Lung (tissue), 12 donors: ENCODE results near the gene ZNF106. TPM values are rescaled to one million over a fixed set of nuclear protein-coding genes. Genes with fewer than 3 reads are reported as not detected.

Source experiments
- ATAC-seq: fragments of 200-7000 bp; cut with Tn5 transposase; one replicate; pipeline ENCODE4 v1.9.1; 2020; ENCODE audit warnings: moderate number of reproducible peaks; ENCODE audit not compliant: insufficient read depth, low FRiP score
- DNase-seq, 3 donors: peaks; one replicate each; pipeline ENCODE4 v3.0.0-alpha.2; 2013 to 2017
- H3K27ac ChIP-seq, 2 donors: one replicate each; pipeline ENCODE4 v1.5.1; 2013; ENCODE audit warnings: mild to moderate bottlenecking in 2 of 2, moderate library complexity in 2 of 2, control low read depth in 1 of 2, inconsistent platforms in 1 of 2, low read depth in 1 of 2, low read length in 1 of 2
- H3K27me3 ChIP-seq, 3 donors: one replicate each; pipeline ENCODE4 v1.5.1; 2013; ENCODE audit warnings: low read length in 2 of 3; ENCODE audit not compliant: control insufficient read depth in 3 of 3, insufficient read depth in 3 of 3
- H3K36me3 ChIP-seq, 4 donors: one replicate each; pipeline ENCODE4 v1.5.1; 2013; ENCODE audit warnings: low read length in 4 of 4, mild to moderate bottlenecking in 1 of 4, moderate library complexity in 1 of 4; ENCODE audit not compliant: control insufficient read depth in 4 of 4, insufficient read depth in 4 of 4
- H3K4me1 ChIP-seq, 5 donors: one replicate each; pipeline ENCODE4 v1.5.1; 2013; ENCODE audit warnings: low read length in 5 of 5, mild to moderate bottlenecking in 2 of 5, moderate library complexity in 1 of 5; ENCODE audit not compliant: control insufficient read depth in 5 of 5, insufficient read depth in 5 of 5
- H3K4me3 ChIP-seq: one replicate; pipeline ENCODE4 v1.5.1; 2013; ENCODE audit warnings: mild to moderate bottlenecking, control low read depth, moderate library complexity
- H3K9ac ChIP-seq, 2 donors: one replicate each; pipeline ENCODE4 v1.5.1; 2013; ENCODE audit warnings: low read length in 2 of 2, control low read depth in 1 of 2; ENCODE audit not compliant: insufficient read depth in 1 of 2
- H3K9me3 ChIP-seq, 4 donors: one replicate each; pipeline ENCODE4 v1.5.1; 2013; ENCODE audit warnings: low read length in 3 of 4, mild to moderate bottlenecking in 1 of 4, moderate library complexity in 1 of 4; ENCODE audit not compliant: control insufficient read depth in 4 of 4, insufficient read depth in 3 of 4
- CTCF ChIP-seq: IDR thresholded peaks from 2 replicates; pipeline ENCODE4 v1.5.1; 2012; ENCODE audit warnings: mild to moderate bottlenecking; ENCODE audit errors: control extremely low read depth, extremely low read depth
- WGBS, 2 donors: extraction: QIAGEN DNeasy Blood & Tissue Kit; methylation state at CpG; one replicate each; pipeline ENCODE4 v1.1.7; 2013; 5-methylcytosine and 5-hydroxymethylcytosine counted together
- polyA plus RNA-seq, 2 donors: library from polyadenylated mRNA; stranded (reverse); fragments of 200-250 nt; gene quantifications; one replicate each; pipeline ENCODE4 v1.2.1, GENCODE V29; 2013
- total RNA-seq, 2 donors: library from RNA; depleted of rRNA in 1 of 2; stranded (reverse); fragments of >200 nt in 1 of 2; gene quantifications; one replicate each; pipeline ENCODE4 v1.2.1, GENCODE V29; 2014 to 2021
- donor health status: control.
- donor health status: control.
- donor health status: Bipolar disorder and iron deficiency.
- donor health status: healthy.
- donor health status: DM: yes; HTN: yes; CAD: no.

Gene ZNF106
- total and polyA plus RNA-seq, 4 donors = 10.9 to 67.5 (median 41.2) TPM

GRCh38 chr15:42401544-42402454, 89.1 kb downstream of the ZNF106 start:
- Histone ChIP-seq H3K4me3 (no peak overlapping the region), H3K36me3 (peaks cover 0 to 27% (median 1%) of the 10 kb centered on the region in 4 donors), H3K9me3 (no peaks in the 10 kb centered on the region), H3K9ac (no peak overlapping the region), H3K27me3 (no peaks in the 10 kb centered on the region), H3K27ac (no peak overlapping the region), H3K4me1 (no peaks in the 10 kb centered on the region)
- DNase-seq (no peak), ATAC-seq (no peak)
- 70 to 86% methylated on average over 24 of the region's 24 CpGs for WGBS, 2 donors
- TF ChIP-seq CTCF = no peak

- no peak overlapping the region for H3K27ac ChIP-seq
- no peaks in the 10 kb centered on the region for H3K27me3 ChIP-seq
- no peak overlapping the region for H3K4me3 ChIP-seq
- WGBS, 2 donors = 39 to 59% methylated on average over 1 of the region's 1 CpG
- peaks cover 0 to 8% (median 1%) of the 10 kb centered on the region in 4 donors for H3K36me3 ChIP-seq
- no peak for ATAC-seq
- no peak for DNase-seq
- no peaks in the 10 kb centered on the region for H3K9me3 ChIP-seq
- no peak overlapping the region for H3K9ac ChIP-seq
- no peak for TF ChIP-seq CTCF
- H3K4me1 ChIP-seq = no peaks in the 10 kb centered on the region
Observed at GRCh38 chr15:42395838-42396237, 95.1 kb downstream of the ZNF106 start.

- Histone ChIP-seq H3K27me3 (no peaks in the 10 kb centered on the region), H3K9me3 (no peaks in the 10 kb centered on the region), H3K9ac (no peak overlapping the region), H3K4me1 (peaks cover 0 to 2% (median 0%) of the 10 kb centered on the region in 5 donors), H3K4me3 (no peak overlapping the region), H3K27ac (no peak overlapping the region), H3K36me3 (peaks cover 0 to 6% (median 0%) of the 10 kb centered on the region in 4 donors)
- ATAC-seq (no peak), DNase-seq (no peak)
- TF ChIP-seq CTCF = no peak
- 91 to 92% methylated on average over 13 of the region's 13 CpGs for WGBS, 2 donors
Observed at GRCh38 chr15:42394106-42394505, 96.8 kb downstream of the ZNF106 start.
